Esophagus muscularis mucosa (tissue), 4 donors: ENCODE data around the gene SLC35B2.

Source experiments
- EP300 ChIP-seq: sonication (generic); formaldehyde crosslinking; IDR thresholded peaks from one replicate; pipeline ENCODE4 v1.6.1; 2017; ENCODE audit warnings: antibody characterized with exemption
- POLR2A ChIP-seq: fragments of 450-650 bp; IDR thresholded peaks from one replicate; pipeline ENCODE4 v1.6.1; 2017; ENCODE audit warnings: antibody characterized with exemption, moderate library complexity, mild to moderate bottlenecking, low read depth
- POLR2AphosphoS5 ChIP-seq, 2 donors: sonication (generic); formaldehyde crosslinking; IDR thresholded peaks; one replicate each; pipeline ENCODE4 v1.6.1; 2017; ENCODE audit warnings: antibody characterized with exemption in 2 of 2
- TF ChIP-seq, protein P1 (sequence below), 3 experiments: fragments of 200-600 bp in 2 of 3; fragments of 450-650 bp in 1 of 3; sonication (generic) in 2 of 3; IDR thresholded peaks; one replicate each; pipeline ENCODE4 v1.5.1; 2017 to 2019; ENCODE audit warnings: antibody characterized with exemption in 3 of 3, mild to moderate bottlenecking in 2 of 3, moderate library complexity in 1 of 3

DNA sequence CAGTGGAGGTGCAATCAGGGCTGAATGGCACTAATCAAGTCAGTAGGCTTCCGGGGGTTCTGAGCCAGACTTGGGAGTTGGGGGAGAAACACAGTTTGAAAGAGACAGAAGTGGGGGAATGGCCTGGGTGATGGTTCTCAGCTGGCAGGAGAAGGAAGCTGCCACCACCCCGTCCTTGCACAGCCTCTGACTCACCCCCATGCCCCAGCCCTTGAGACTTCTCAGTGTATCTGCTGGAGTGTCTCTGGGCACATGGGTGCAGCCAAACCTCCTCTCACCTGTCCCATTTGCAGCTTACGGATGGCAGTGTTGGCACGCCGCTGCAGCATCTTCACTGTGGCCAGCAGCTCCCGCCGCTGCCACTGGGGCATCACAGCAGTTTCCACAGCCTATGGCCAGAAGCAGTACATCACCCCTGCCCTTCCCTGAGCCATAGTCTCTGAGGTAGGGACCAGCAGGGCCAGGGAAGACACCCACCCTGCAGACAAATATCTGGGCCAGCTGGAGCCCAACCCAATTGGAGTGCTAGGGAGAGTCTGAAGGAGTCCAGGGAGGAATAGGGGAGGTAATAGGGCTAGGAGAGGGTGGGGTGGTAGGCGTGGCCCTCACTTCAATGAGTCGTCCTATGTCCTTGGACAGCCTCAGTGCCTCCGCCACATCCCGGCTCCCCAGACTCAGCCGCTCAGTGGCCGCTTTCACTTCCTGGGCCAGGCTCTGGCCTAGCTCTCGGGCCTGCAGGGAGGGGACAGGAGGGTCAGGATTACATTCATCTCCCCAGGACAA is 44.6 kb upstream of the SLC35B2 start:
- TF ChIP-seq, protein P1, sequence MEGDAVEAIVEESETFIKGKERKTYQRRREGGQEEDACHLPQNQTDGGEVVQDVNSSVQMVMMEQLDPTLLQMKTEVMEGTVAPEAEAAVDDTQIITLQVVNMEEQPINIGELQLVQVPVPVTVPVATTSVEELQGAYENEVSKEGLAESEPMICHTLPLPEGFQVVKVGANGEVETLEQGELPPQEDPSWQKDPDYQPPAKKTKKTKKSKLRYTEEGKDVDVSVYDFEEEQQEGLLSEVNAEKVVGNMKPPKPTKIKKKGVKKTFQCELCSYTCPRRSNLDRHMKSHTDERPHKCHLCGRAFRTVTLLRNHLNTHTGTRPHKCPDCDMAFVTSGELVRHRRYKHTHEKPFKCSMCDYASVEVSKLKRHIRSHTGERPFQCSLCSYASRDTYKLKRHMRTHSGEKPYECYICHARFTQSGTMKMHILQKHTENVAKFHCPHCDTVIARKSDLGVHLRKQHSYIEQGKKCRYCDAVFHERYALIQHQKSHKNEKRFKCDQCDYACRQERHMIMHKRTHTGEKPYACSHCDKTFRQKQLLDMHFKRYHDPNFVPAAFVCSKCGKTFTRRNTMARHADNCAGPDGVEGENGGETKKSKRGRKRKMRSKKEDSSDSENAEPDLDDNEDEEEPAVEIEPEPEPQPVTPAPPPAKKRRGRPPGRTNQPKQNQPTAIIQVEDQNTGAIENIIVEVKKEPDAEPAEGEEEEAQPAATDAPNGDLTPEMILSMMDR (IDR thresholded peaks at IDR 0.05), result no peak
- TF ChIP-seq POLR2A, result no peak
- TF ChIP-seq POLR2AphosphoS5 (IDR thresholded peaks at IDR 0.05), result no peak
- TF ChIP-seq EP300, result no peak
